Stimulated activated CD8-positive, alpha-beta memory T cell treated with anti-CD3 and anti-CD28 coated beads, Interleukin-12 subunit alpha, Interleukin-12 subunit beta, amount 100 ng/mL, for 24 hours (primary cell): ENCODE data around the gene CIC.

ENCODE experiments used
- DNase-seq: peaks from one replicate; pipeline ENCODE4 v3.0.0-alpha.2; 2020; ENCODE audit errors: extremely low read depth

CIC gene

GRCh38 chr19:42244347-42245220, 24.5 kb upstream of the CIC start:
- peak; percentile 81 for DNase-seq

- DNase-seq = no peak
Measured at GRCh38 chr19:42245231-42245630, 23.8 kb upstream of the CIC start.

GRCh38 chr19:42246143-42246921, 22.7 kb upstream of the CIC start:
- DNase-seq = no peak

- no peak for DNase-seq
Measured at GRCh38 chr19:42246922-42247639, 22.0 kb upstream of the CIC start.

GRCh38 chr19:42247640-42248199, 21.3 kb upstream of the CIC start:
- DNase-seq = no peak

DNA sequence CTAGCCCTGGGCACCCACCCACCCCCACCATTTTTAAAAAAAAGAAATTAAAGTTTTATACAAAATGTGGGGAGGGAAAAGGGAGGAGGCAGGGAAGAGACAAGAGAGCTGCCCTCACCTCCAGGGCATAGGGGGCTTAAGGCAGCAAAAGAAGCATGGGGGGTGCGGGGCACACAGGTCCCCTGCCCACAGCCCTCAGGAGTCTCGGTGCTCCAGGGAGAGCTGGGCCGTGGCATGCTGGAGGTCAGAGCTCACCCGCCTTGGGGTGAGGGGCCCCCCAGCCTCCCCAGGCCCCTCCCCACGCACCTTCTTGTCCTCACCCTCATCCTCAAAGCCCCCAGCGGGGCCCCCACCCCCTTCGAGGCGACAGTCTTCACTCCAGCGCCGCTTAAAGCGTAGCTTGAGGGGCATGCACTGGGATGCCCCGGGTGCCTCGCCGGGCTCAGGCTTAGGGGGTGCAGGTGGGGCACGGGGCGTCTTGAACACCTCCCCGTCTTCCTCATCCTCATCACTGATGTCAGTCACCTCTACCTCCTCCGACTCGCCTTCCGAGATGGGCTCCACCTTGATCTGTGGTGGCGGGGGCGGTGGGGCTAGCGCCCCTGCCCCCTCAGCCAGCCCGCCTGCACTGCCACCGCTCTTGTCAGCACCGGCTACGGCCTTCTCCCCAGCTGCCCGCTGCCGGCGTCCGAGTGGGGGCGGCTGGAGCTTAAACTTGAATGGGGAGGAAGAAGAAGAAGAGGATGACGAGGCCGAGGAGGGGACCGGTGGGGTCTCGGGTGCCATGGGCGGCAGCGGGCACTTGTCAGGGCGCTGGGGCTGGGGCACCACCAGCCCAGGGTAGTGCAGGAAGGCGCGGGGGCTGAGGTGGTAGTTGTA, 20.5 kb upstream of the CIC start:
- no peak for DNase-seq

GRCh38 chr19:42249149-42249750, 19.8 kb upstream of the CIC start:
- DNase-seq = no peak

DNA sequence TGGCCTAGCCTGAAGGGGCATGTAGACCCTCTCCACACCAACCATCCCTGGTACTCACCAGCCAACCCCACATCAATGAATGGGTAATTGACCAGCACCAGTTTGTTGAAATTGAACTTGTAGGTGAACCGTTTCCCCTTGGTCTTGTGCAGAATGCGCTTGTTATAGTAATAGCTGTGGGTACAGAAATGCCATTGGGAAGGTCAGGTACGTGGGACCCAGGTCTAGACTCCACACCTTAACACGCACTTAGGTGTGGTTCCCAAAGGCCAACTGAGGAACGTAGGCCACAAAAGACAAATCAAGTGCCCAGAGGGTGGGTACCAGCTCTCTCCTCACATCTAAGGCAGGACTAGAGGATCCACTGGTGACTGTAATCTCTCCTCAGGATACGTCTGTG, 19.3 kb upstream of the CIC start:
- no peak for DNase-seq

DNA sequence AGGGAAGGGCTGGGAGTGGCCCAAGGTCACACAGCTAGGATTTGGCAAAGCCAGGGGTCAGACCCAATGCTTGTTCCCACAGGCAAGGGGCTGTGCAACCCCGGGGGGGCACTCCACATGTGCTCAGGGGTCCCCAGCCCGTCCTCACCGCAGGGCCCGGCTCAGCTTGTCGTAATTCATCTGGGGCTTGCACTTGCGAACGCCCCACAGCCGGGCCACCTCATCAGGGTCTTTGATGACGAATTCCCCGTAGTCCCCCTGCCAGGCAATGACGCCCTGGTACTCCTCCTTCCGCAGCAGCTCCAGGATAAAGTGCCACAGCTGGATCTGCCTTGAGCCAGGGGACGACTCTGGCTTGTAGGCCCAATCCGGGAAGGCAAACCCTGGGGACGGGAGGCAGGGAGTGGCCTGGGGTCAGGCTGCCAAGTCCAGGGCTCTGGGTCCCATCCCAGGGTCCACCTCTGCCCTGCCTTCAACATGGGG, 18.8 kb upstream of the CIC start:
- no peak for DNase-seq

- DNase-seq = no peak
Measured at GRCh38 chr19:42250666-42251531, 18.2 kb upstream of the CIC start.

DNA sequence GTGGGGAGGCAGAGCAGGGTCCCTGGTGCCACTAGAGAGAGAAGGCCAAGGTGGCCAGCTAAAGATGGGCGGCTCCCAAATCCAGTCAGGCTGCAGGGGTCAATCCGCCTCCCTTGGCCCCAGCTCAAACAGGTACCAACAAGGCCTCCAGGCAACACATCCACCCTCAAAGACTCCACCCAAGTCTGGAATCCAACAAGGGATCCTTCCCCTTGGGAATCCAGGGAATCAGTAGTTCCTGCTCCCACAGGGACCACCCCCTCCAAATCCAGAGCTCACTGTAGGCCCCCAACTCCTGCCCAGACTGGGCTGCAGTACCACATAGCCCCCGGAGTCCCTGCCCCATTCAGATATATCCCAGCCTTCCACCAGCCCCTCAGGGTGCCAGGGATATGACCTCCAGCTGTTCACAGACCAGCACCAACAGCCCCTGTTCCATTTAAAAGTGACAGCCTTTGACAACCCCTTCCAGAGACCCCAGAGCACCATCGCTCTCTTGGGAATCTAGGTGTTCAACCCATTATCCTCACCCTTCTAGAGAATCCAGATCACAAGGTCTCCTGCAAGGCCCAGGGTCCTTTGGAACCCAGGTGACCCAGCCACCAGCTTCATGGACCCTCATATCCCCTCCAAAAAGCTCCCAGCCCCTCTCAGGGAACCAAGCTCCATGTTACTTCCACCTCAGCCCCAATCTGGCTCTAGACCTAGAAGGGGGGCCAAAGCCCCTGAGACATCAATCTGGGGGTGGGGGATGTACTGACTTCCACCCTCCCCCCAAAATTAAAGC, 17.3 kb upstream of the CIC start:
- DNase-seq = no peak

- DNase-seq = no peak
Measured at GRCh38 chr19:42252365-42253244, 16.4 kb upstream of the CIC start.

- peak; percentile 32 for DNase-seq
Measured at GRCh38 chr19:42253245-42254088, 15.6 kb upstream of the CIC start.

GRCh38 chr19:42254089-42254849, 14.8 kb upstream of the CIC start:
- DNase-seq = peak; percentile 51

GRCh38 chr19:42254850-42255765, 13.9 kb upstream of the CIC start, which contains the start of gene ERF:
TSS of gene ERF (minus strand) at chr19:42255128. CDS start at chr19:42254999, 129 bp downstream.
- DNase-seq = peak; percentile 83
